Heart left ventricle (tissue), 16 donors: Measurements from ENCODE around the gene PRR14L. TPM values are rescaled to one million over a fixed set of nuclear protein-coding genes. Genes with fewer than 3 reads are reported as not detected.
"Not testable (repeated sequence)": the region's sequence is repeated elsewhere in the genome, so short reads cannot be mapped to it uniquely, and the experiment has no call there.

ENCODE experiments used
- ATAC-seq, 4 donors: fragments of 200-7000 bp; cut with Tn5 transposase; one replicate each; pipeline ENCODE4 v1.9.1; 2020 to 2022; ENCODE audit warnings: moderate library complexity in 4 of 4, mild to moderate bottlenecking in 3 of 4, moderate number of reproducible peaks in 1 of 4
- DNase-seq, 5 donors: peaks; one replicate each; pipeline ENCODE4 v3.0.0-alpha.2; 2020
- H3K27ac ChIP-seq, 12 donors: fragments of 200-600 bp; sonication (generic) in 4 of 12; one replicate each; pipeline versions ENCODE4 v1.5.0 to v1.8.0; 2016 to 2022; ENCODE audit warnings: mild to moderate bottlenecking in 2 of 12
- H3K27me3 ChIP-seq, 9 donors: fragments of 200-600 bp; sonication (generic) in 2 of 9; one replicate each; pipeline versions ENCODE4 v1.5.1 to v1.8.0; 2016 to 2022; ENCODE audit warnings: mild to moderate bottlenecking in 3 of 9
- H3K36me3 ChIP-seq, 9 donors: fragments of 200-600 bp; sonication (generic) in 2 of 9; one replicate each; pipeline versions ENCODE4 v1.5.0 to v1.8.0; 2018 to 2022; ENCODE audit warnings: mild to moderate bottlenecking in 2 of 9
- H3K4me1 ChIP-seq, 12 donors: fragments of 200-600 bp; sonication (generic) in 4 of 12; one replicate each; pipeline versions ENCODE4 v1.5.0 to v1.8.0; 2016 to 2022; ENCODE audit warnings: mild to moderate bottlenecking in 3 of 12
- H3K4me3 ChIP-seq, 12 donors: fragments of 200-600 bp; sonication (generic) in 4 of 12; one replicate each; pipeline versions ENCODE4 v1.5.0 to v1.8.0; 2017 to 2022; ENCODE audit warnings: mild to moderate bottlenecking in 9 of 12, moderate library complexity in 4 of 12
- H3K9me3 ChIP-seq, 12 donors: fragments of 200-600 bp; sonication (generic) in 4 of 12; one replicate each; pipeline versions ENCODE4 v1.5.0 to v1.8.0; 2016 to 2022; ENCODE audit warnings: mild to moderate bottlenecking in 1 of 12
- CTCF ChIP-seq, 12 donors: fragments of 200-600 bp; sonication (generic) in 4 of 12; IDR thresholded peaks; one replicate each; pipeline versions ENCODE4 v1.5.0 to v1.8.0; 2018 to 2022; ENCODE audit warnings: antibody characterized with exemption in 12 of 12, mild to moderate bottlenecking in 5 of 12
- POLR2A ChIP-seq, 2 donors: fragments of 450-650 bp; IDR thresholded peaks; one replicate each; pipeline ENCODE4 v1.6.1; 2017; ENCODE audit warnings: antibody characterized with exemption in 2 of 2, mild to moderate bottlenecking in 2 of 2, moderate library complexity in 2 of 2
- WGBS, 4 donors: extraction: QIAGEN DNeasy Blood & Tissue Kit in 2 of 4; methylation state at CpG; one replicate each; pipeline versions ENCODE4 v1.1.5 to v1.1.7; 2013 to 2018; 5-methylcytosine and 5-hydroxymethylcytosine counted together
- intact Hi-C, 10 donors: fragments of 100-400 bp; cut with DNase I; formaldehyde crosslinking; loops; one replicate each; pipeline versions ENCODE4 v1.11.1 to v1.14.2; 2022
- polyA plus RNA-seq, 2 donors: library from polyadenylated mRNA; stranded (reverse); fragments of 200-250 nt; gene quantifications; one replicate each; pipeline ENCODE4 v1.2.3, GENCODE V29; 2013
- total RNA-seq, 9 donors: library from RNA; depleted of rRNA in 2 of 9; stranded (reverse); fragments of >200 nt in 2 of 9; fragmentation: NEBNext Ultra II Directional in 3 of 9; extraction: Animal tissue kit (Norgen Biotek cat#: 25700) in 3 of 9; gene quantifications; one replicate each; pipeline versions ENCODE4 v1.1.0 to v1.2.4, GENCODE V29; 2016 to 2023
- donor health status: ischemic (EF 13 %, LVEDD 7.1; RV severe dilation, severe dysfunction).
- donor health status: healthy with polysubstance abuse.
- donor health status: DM: no; HTN: yes; CAD: no.
- donor health status: DM: no; HTN: no; CAD: no.
- donor health status: ischemic (EF 25% LVEDD 6.9; RV normal size, moderate dysfunction).
- donor health status: ischemic (EF 25% LVEDD 5.7; RV mildly dilated, moderate dysfunction).
- donor health status: healthy.
- donor health status: DM: yes; HTN: yes; CAD: no.
- donor health status: ischemic (EF 35%, LVEDD 5.7; RV mildly dilated, moderate dysfunction).
- donor health status: nonischemic (EF 11% LVEDD 7.7; RV severe dilation, severe dysfunction).
- donor health status: DM: yes; HTN: yes; CAD: no.
- donor health status: PGD.
- donor health status: ischemic (EF 29% LVEDD 5.4; RV normal size, mild dysfunction).
- donor health status: nonischemic (EF 23%, LVEDD 6.1; RV moderate dilation, normal function).

The PRR14L gene
- total and polyA plus RNA-seq, 11 donors = 4.3 to 29.1 (median 14.5) TPM

GRCh38 chr22:31662668-31663037, 87.3 kb downstream of the PRR14L start:
- DNase-seq = no peak
- no peak for TF ChIP-seq POLR2A (IDR thresholded peaks at IDR 0.05)
- TF ChIP-seq CTCF (IDR thresholded peaks at IDR 0.05) = no peak
- H3K27ac ChIP-seq = peak overlapping the region in 10 of 12 donors; percentile 4 to 81 (median 54)
- no peak for ATAC-seq
- peak overlapping the region; percentile 33 to 100 (median 86) for H3K4me3 ChIP-seq
- WGBS, 4 donors = 67 to 72% (median 70%) methylated on average over 8 of the region's 8 CpGs
- no peaks in the 10 kb centered on the region for H3K27me3 ChIP-seq
- no peaks in the 10 kb centered on the region for H3K9me3 ChIP-seq
- peaks cover 0 to 21% (median 13%) of the 10 kb centered on the region in 12 donors for H3K4me1 ChIP-seq
- peaks cover 0 to 4% (median 0%) of the 10 kb centered on the region in 9 donors for H3K36me3 ChIP-seq
- intact Hi-C loops = loop anchor here in 7 of 10 donors (5.0 to 10.0 kb wide), 6 partner anchors 82 to 312 kb away; partner anchors contain the start of genes DEPDC5 (in 4 of the 7), PRR14L (in 4 of the 7) and YWHAH (in 4 of the 7)

- H3K36me3 ChIP-seq = peaks cover 0 to 4% (median 0%) of the 10 kb centered on the region in 9 donors
- intact Hi-C loops = loop anchor here in 7 of 10 donors (5.0 to 10.0 kb wide), 6 partner anchors 83 to 313 kb away; partner anchors contain the start of genes DEPDC5 (in 4 of the 7), PRR14L (in 4 of the 7) and YWHAH (in 4 of the 7)
- H3K9me3 ChIP-seq = no peaks in the 10 kb centered on the region
- H3K4me1 ChIP-seq = peaks cover 0 to 21% (median 13%) of the 10 kb centered on the region in 12 donors
- H3K27ac ChIP-seq = peak within 1 kb of the TSS in 10 of 12 donors; percentile 34 to 81 (median 54)
- 3 to 4% (median 3%) methylated on average over 35 to 52 of the region's 52 CpGs for WGBS, 4 donors
- no peaks in the 10 kb centered on the region for H3K27me3 ChIP-seq
- H3K4me3 ChIP-seq = peak within 1 kb of the TSS; percentile 33 to 100 (median 86)
- peak; percentile 94 to 97 (median 96) for DNase-seq
- peak; percentile 98 to 100 (median 100) for ATAC-seq
- TF ChIP-seq CTCF (IDR thresholded peaks at IDR 0.05) = no peak
- peak in 1 of 2 donors; percentile 58 for TF ChIP-seq POLR2A (IDR thresholded peaks at IDR 0.05)
Observed at GRCh38 chr22:31661851-31662667, 87.9 kb downstream of the PRR14L start, which contains the start of gene PISD. Gene PISD, minus strand, starts transcription at chr22:31662215. Its CDS starts 7 bp downstream, at chr22:31662208.

- 72 to 81% (median 75%) methylated on average over 10 of the region's 10 CpGs for WGBS, 4 donors
- H3K4me1 ChIP-seq = peaks cover 0 to 21% (median 13%) of the 10 kb centered on the region in 12 donors
- intact Hi-C loops = loop anchor here in 7 of 10 donors (5.0 to 10.0 kb wide), 6 partner anchors 84 to 314 kb away; partner anchors contain the start of genes DEPDC5 (in 4 of the 7), PRR14L (in 4 of the 7) and YWHAH (in 4 of the 7)
- not testable (repeated sequence) for H3K27me3 ChIP-seq, H3K9me3 ChIP-seq, H3K36me3 ChIP-seq, DNase-seq, ATAC-seq
- H3K4me3 ChIP-seq = peak overlapping the region in 10 of 12 donors; percentile 70 to 100 (median 92)
- peak overlapping the region in 1 of 12 donors; percentile 62 for H3K27ac ChIP-seq
Observed at GRCh38 chr22:31660860-31661341, 89.0 kb downstream of the PRR14L start.

GRCh38 chr22:31659246-31659645, 90.7 kb downstream of the PRR14L start:
- Histone ChIP-seq H3K4me3 (no peak overlapping the region), H3K9me3 (no peaks in the 10 kb centered on the region), H3K36me3 (peaks cover 0 to 4% (median 0%) of the 10 kb centered on the region in 9 donors), H3K4me1 (peaks cover 0 to 21% (median 13%) of the 10 kb centered on the region in 12 donors), H3K27me3 (no peaks in the 10 kb centered on the region), H3K27ac (no peak overlapping the region)
- TF ChIP-seq POLR2A (IDR thresholded peaks at IDR 0.05) = no peak
- TF ChIP-seq CTCF (IDR thresholded peaks at IDR 0.05) = no peak
- intact Hi-C loops = no loop called here
- DNase-seq (no peak), ATAC-seq (no peak)
- WGBS, 4 donors = 77 to 84% (median 80%) methylated on average over 7 of the region's 7 CpGs
